PFSK-1 (cell line): ENCODE results near the gene RAD21L1.

Experiments
- FOXP2 ChIP-seq: optimal IDR thresholded peaks from 2 replicates; pipeline ENCODE3; 2011; ENCODE audit warnings: borderline replicate concordance, control low read depth, inconsistent platforms; ENCODE audit not compliant: insufficient read depth; ENCODE audit errors: extremely low read length, extremely low read depth
- POLR2AphosphoS5 ChIP-seq: IDR thresholded peaks from 2 replicates; pipeline ENCODE4 v1.6.1; 2012; ENCODE audit warnings: low read depth, mild to moderate bottlenecking, control low read depth, low read length, moderate library complexity
- SIN3A ChIP-seq: IDR thresholded peaks from 2 replicates; pipeline ENCODE4 v1.6.1; 2012; ENCODE audit warnings: mild to moderate bottlenecking, low read length, moderate library complexity, borderline replicate concordance; ENCODE audit not compliant: insufficient read depth
- TAF1 ChIP-seq: IDR thresholded peaks from 2 replicates; pipeline ENCODE4 v1.6.1; 2012; ENCODE audit warnings: low read length, control low read depth, borderline replicate concordance; ENCODE audit not compliant: insufficient read depth
- TF ChIP-seq, protein P1 (sequence below), 2 experiments: IDR thresholded peaks; 2 replicates each; pipeline versions ENCODE4 v1.6.1 to v1.8.0; 2011 to 2012; ENCODE audit warnings: low read depth in 2 of 2, low read length in 2 of 2, control low read depth in 1 of 2, inconsistent platforms in 1 of 2, mild to moderate bottlenecking in 1 of 2, moderate library complexity in 1 of 2; ENCODE audit not compliant: insufficient read depth in 1 of 2

Gene RAD21L1

DNA sequence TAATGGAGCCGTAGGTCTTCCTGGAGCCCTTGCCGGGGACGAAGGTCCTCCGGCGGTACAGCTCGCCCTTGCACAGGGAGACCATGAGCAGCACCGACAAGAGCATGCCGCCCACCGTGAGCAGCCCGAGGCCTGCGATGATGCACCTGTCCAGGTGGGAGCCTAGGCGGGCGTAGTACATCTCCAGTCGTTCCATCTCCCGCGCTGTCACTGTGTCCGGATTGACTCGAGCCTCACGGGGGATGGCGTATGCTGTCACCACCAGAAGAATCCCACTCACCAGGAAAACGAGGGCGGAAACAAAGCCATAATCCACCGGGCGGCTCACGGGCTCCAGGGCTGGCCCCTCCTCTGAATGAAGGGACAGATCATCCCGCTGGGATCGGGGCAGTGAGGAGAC, 44.9 kb upstream of the RAD21L1 start:
- no peak for TF ChIP-seq FOXP2
- TF ChIP-seq, protein P1, sequence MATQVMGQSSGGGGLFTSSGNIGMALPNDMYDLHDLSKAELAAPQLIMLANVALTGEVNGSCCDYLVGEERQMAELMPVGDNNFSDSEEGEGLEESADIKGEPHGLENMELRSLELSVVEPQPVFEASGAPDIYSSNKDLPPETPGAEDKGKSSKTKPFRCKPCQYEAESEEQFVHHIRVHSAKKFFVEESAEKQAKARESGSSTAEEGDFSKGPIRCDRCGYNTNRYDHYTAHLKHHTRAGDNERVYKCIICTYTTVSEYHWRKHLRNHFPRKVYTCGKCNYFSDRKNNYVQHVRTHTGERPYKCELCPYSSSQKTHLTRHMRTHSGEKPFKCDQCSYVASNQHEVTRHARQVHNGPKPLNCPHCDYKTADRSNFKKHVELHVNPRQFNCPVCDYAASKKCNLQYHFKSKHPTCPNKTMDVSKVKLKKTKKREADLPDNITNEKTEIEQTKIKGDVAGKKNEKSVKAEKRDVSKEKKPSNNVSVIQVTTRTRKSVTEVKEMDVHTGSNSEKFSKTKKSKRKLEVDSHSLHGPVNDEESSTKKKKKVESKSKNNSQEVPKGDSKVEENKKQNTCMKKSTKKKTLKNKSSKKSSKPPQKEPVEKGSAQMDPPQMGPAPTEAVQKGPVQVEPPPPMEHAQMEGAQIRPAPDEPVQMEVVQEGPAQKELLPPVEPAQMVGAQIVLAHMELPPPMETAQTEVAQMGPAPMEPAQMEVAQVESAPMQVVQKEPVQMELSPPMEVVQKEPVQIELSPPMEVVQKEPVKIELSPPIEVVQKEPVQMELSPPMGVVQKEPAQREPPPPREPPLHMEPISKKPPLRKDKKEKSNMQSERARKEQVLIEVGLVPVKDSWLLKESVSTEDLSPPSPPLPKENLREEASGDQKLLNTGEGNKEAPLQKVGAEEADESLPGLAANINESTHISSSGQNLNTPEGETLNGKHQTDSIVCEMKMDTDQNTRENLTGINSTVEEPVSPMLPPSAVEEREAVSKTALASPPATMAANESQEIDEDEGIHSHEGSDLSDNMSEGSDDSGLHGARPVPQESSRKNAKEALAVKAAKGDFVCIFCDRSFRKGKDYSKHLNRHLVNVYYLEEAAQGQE (IDR thresholded peaks at IDR 0.05; ENCODE audit: insufficient read depth in 1 of 2, low read depth in 2 of 2, low read length in 2 of 2): no peak
- TF ChIP-seq TAF1: no peak
- TF ChIP-seq SIN3A: no peak
- TF ChIP-seq POLR2AphosphoS5: no peak

DNA sequence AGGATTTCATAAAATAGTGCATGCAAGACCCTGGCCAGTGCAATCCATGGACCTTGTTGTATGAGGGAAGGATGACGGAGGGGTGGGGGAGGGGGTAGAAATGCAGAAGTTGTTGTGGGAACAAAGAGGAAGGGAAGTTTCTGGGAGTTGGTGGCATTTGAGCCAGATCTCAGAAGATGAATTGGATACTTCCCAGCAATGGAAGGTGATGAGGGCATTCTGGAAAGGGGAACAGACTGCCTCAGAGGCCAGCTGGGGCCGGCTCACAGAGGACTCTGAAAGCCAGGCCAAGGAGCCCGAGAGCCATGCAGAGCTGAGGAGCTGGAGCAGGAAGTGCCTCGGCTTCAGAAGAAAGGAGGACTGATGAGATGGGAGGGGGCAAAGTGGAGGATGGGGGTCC, 43.7 kb upstream of the RAD21L1 start:
- no peak for TF ChIP-seq SIN3A
- no peak for TF ChIP-seq FOXP2
- no peak for TF ChIP-seq TAF1
- TF ChIP-seq, protein P1 (IDR thresholded peaks at IDR 0.05; ENCODE audit: insufficient read depth in 1 of 2, low read depth in 2 of 2, low read length in 2 of 2): no peak
- no peak for TF ChIP-seq POLR2AphosphoS5

GRCh38 chr20:1183153-1183552, 42.7 kb upstream of the RAD21L1 start:
- TF ChIP-seq, protein P1 (IDR thresholded peaks at IDR 0.05; ENCODE audit: insufficient read depth in 1 of 2, low read depth in 2 of 2, low read length in 2 of 2): no peak
- no peak for TF ChIP-seq SIN3A
- no peak for TF ChIP-seq TAF1
- TF ChIP-seq FOXP2: no peak
- no peak for TF ChIP-seq POLR2AphosphoS5

DNA sequence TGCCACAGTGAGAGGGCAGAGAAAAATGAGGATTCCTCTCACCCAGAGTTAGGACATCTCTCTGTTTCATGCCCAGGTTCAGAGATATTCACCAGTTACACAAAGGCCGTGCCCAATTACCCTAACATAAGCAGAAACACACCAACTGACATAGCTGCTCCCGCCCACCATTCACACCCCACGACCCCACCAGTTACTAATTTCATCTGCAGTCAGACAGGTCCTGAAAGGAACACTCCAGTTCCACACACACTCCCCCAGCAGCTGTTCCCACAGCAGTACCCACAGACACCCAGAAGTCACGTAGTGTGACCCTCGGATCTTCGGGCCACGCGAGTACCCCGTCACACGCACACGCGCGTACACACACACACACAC, 41.6 kb upstream of the RAD21L1 start:
- TF ChIP-seq POLR2AphosphoS5: no peak
- TF ChIP-seq, protein P1 (IDR thresholded peaks at IDR 0.05; ENCODE audit: insufficient read depth in 1 of 2, low read depth in 2 of 2, low read length in 2 of 2): no peak
- TF ChIP-seq TAF1: no peak
- no peak for TF ChIP-seq SIN3A
- TF ChIP-seq FOXP2: no peak

DNA sequence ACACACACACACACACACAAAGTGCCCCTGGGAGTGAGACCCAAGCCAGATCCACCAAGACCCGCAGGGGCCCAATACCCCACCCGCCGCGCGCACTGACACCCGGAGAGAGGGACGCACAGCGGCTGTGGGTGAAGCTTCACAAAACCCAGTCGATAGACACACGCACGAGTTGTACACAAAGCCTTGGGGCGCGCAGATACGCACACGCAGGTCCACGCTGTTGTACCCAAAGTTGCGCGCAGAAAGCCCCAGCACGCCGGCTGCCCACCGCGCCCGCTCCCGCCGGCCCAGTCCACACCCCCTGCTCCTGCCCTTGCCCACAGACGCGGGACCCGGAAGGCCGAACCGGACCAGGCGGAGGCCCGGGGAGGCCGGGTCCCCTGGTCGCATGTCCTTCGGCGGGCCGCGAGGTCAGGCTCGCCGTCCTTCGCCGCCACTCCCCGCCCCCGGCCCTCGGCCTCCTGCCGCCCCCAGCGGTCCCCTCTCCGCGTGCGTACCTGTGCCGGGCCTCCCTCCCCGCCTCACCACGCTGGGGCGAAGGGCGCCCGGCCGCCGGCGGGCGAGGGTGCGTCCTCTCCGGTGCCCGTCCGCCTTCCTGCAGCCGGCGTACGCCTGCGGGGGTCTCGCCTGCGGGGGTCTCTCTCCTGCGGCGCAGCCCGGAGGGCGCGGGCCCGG, 41.1 kb upstream of the RAD21L1 start, which contains the start of gene TMEM74B:
TMEM74B (minus strand) TSS at position 344 of the 678 bp plus-strand sequence. CDS start 1,180 bp downstream, outside the sequence.
- no peak for TF ChIP-seq POLR2AphosphoS5
